Measurements from ENCODE around the gene SGSM1.
A peak's percentile ranks its signal among the peaks of the same experiment; 100 is the strongest.

SGSM1 gene

GRCh38 chr22:24796056-24796455 lies 10.0 kb upstream of the SGSM1 start:
- Histone ChIP-seq H3K27ac (ENCODE audit: poor library complexity, severe bottlenecking) (no peak overlapping the region), H3K36me3 (ENCODE audit: low read depth) (no peaks in the 10 kb centered on the region), H3K4me1 (ENCODE audit: insufficient read depth, poor library complexity, severe bottlenecking) (no peaks in the 10 kb centered on the region), H3K9me3 (ENCODE audit: severe bottlenecking) (no peaks in the 10 kb centered on the region), H3K27me3 (ENCODE audit: insufficient read depth, poor library complexity, severe bottlenecking) (no peaks in the 10 kb centered on the region), H3K4me3 (ENCODE audit: severe bottlenecking) (no peak overlapping the region)
- DNase-seq (ENCODE audit: low spot score) (no peak), ATAC-seq (ENCODE audit: low read depth) (no peak)
- TF ChIP-seq CTCF (IDR thresholded peaks at IDR 0.05; ENCODE audit: poor library complexity, severe bottlenecking) = no peak

GRCh38 chr22:24796860-24797259 lies 9.2 kb upstream of the SGSM1 start:
- Histone ChIP-seq H3K4me1 (ENCODE audit: insufficient read depth, poor library complexity, severe bottlenecking) (no peaks in the 10 kb centered on the region), H3K27me3 (ENCODE audit: insufficient read depth, poor library complexity, severe bottlenecking) (no peaks in the 10 kb centered on the region), H3K27ac (ENCODE audit: poor library complexity, severe bottlenecking) (no peak overlapping the region), H3K9me3 (ENCODE audit: severe bottlenecking) (no peaks in the 10 kb centered on the region), H3K4me3 (ENCODE audit: severe bottlenecking) (no peak overlapping the region), H3K36me3 (ENCODE audit: low read depth) (no peaks in the 10 kb centered on the region)
- DNase-seq (ENCODE audit: low spot score) = no peak
- no peak for ATAC-seq (ENCODE audit: low read depth)
- no peak for TF ChIP-seq CTCF (IDR thresholded peaks at IDR 0.05; ENCODE audit: poor library complexity, severe bottlenecking)

- Histone ChIP-seq H3K9me3 (ENCODE audit: severe bottlenecking) (no peaks in the 10 kb centered on the region), H3K27me3 (ENCODE audit: insufficient read depth, poor library complexity, severe bottlenecking) (peaks cover 8% of the 10 kb centered on the region), H3K4me3 (ENCODE audit: severe bottlenecking) (no peak overlapping the region), H3K27ac (ENCODE audit: poor library complexity, severe bottlenecking) (no peak overlapping the region), H3K4me1 (ENCODE audit: insufficient read depth, poor library complexity, severe bottlenecking) (no peaks in the 10 kb centered on the region), H3K36me3 (ENCODE audit: low read depth) (no peaks in the 10 kb centered on the region)
- ATAC-seq (ENCODE audit: low read depth) = no peak
- no peak for TF ChIP-seq CTCF (IDR thresholded peaks at IDR 0.05; ENCODE audit: poor library complexity, severe bottlenecking)
- no peak for DNase-seq (ENCODE audit: low spot score)
Measured at GRCh38 chr22:24801901-24802465, 4.0 kb upstream of the SGSM1 start.

GRCh38 chr22:24803064-24803542 lies 2.9 kb upstream of the SGSM1 start:
- Histone ChIP-seq H3K4me3 (ENCODE audit: severe bottlenecking) (no peak overlapping the region), H3K9me3 (ENCODE audit: severe bottlenecking) (no peaks in the 10 kb centered on the region), H3K36me3 (ENCODE audit: low read depth) (no peaks in the 10 kb centered on the region), H3K27ac (ENCODE audit: poor library complexity, severe bottlenecking) (no peak overlapping the region), H3K27me3 (ENCODE audit: insufficient read depth, poor library complexity, severe bottlenecking) (peaks cover 12% of the 10 kb centered on the region), H3K4me1 (ENCODE audit: insufficient read depth, poor library complexity, severe bottlenecking) (no peaks in the 10 kb centered on the region)
- peak; percentile 55 for ATAC-seq (ENCODE audit: low read depth)
- TF ChIP-seq CTCF (IDR thresholded peaks at IDR 0.05; ENCODE audit: poor library complexity, severe bottlenecking) = peak; percentile 85
- DNase-seq (ENCODE audit: low spot score) = no peak

- TF ChIP-seq CTCF (IDR thresholded peaks at IDR 0.05; ENCODE audit: poor library complexity, severe bottlenecking) = no peak
- DNase-seq (ENCODE audit: low spot score) (no peak), ATAC-seq (ENCODE audit: low read depth) (no peak)
- H3K9me3 ChIP-seq (ENCODE audit: severe bottlenecking) = no peaks in the 10 kb centered on the region
- no peaks in the 10 kb centered on the region for H3K36me3 ChIP-seq (ENCODE audit: low read depth)
- no peak overlapping the region for H3K4me3 ChIP-seq (ENCODE audit: severe bottlenecking)
- H3K4me1 ChIP-seq (ENCODE audit: insufficient read depth, poor library complexity, severe bottlenecking) = no peaks in the 10 kb centered on the region
- peaks cover 12% of the 10 kb centered on the region for H3K27me3 ChIP-seq (ENCODE audit: insufficient read depth, poor library complexity, severe bottlenecking)
- H3K27ac ChIP-seq (ENCODE audit: poor library complexity, severe bottlenecking) = no peak overlapping the region
Measured at GRCh38 chr22:24806663-24807001, 621 bp downstream of the SGSM1 start.
